Measurements from ENCODE around the gene HIVEP1. TPM values are rescaled to one million over a fixed set of nuclear protein-coding genes. Genes with fewer than 3 reads are reported as not detected.

Gene HIVEP1
- polyA plus RNA-seq, 3 donors = 1.7 to 8.7 (median 2.7) TPM

GRCh38 chr6:12014873-12015149 lies 2.7 kb downstream of the HIVEP1 start:
- Mint-ChIP-seq H3K4me3 (no peak overlapping the region), H3K27ac (no peak overlapping the region), H3K27me3 (ENCODE audit: low read depth in 3 of 3) (peaks cover 1 to 3% (median 2%) of the 10 kb centered on the region in 3 donors), H3K9me3 (peaks cover 0 to 17% (median 10%) of the 10 kb centered on the region in 7 donors), H3K4me1 (peaks cover 21% of the 10 kb centered on the region), H3K36me3 (peaks cover 41 to 48% of the 10 kb centered on the region in 2 donors)
- H3K4me2 ChIP-seq (replicated peaks; ENCODE audit: extremely low read depth, low read length, poor library complexity, severe bottlenecking) = no peak overlapping the region
- DNase-seq = no peak
- H2AFZ ChIP-seq (ENCODE audit: insufficient read depth, low read depth, low read length, poor library complexity, severe bottlenecking) = no peak overlapping the region
- H3K27ac ChIP-seq (ENCODE audit: low read depth in 1 of 2, low read length in 2 of 2) = no peak overlapping the region
- H3K4me3 ChIP-seq (replicated peaks in 1 of 3; ENCODE audit: low read depth in 2 of 3, low read length in 3 of 3) = no peak overlapping the region
- peaks cover 4% of the 10 kb centered on the region for H4K20me1 ChIP-seq (ENCODE audit: insufficient read depth, low read length)
- no peak for TF ChIP-seq CTCF (IDR thresholded peaks at IDR 0.05)
- H3K9ac ChIP-seq (ENCODE audit: insufficient read depth, low read length, poor library complexity, severe bottlenecking) = no peak overlapping the region
- peaks cover 9% of the 10 kb centered on the region for H3K79me2 ChIP-seq (ENCODE audit: insufficient read depth, low read length)
- WGBS (ENCODE audit: insufficient coverage) = 96% methylated on average over 3 of the region's 3 CpGs
- no peaks in the 10 kb centered on the region for H3K27me3 ChIP-seq (ENCODE audit: control insufficient read depth in 2 of 2, insufficient read depth in 2 of 2, low read length in 2 of 2)
- peaks cover 10 to 17% of the 10 kb centered on the region in 2 donors for H3K4me1 ChIP-seq (ENCODE audit: control insufficient read depth in 1 of 2, insufficient read depth in 2 of 2, low read length in 2 of 2)
- peaks cover 0 to 6% of the 10 kb centered on the region in 2 donors for H3K9me3 ChIP-seq (replicated peaks in 1 of 2; ENCODE audit: control insufficient read depth in 1 of 2, insufficient read depth in 1 of 2, low read length in 2 of 2)
- intact Hi-C loops (cut with micrococcal nuclease) = loop anchor here (5.0 kb wide), 1 partner anchor 38 kb away; no protein-coding TSS in a partner anchor
- H3K36me3 ChIP-seq (replicated peaks in 1 of 2; ENCODE audit: control insufficient read depth in 1 of 2, insufficient read depth in 2 of 2, low read length in 2 of 2) = peaks cover 5 to 31% of the 10 kb centered on the region in 2 donors

- Histone ChIP-seq H3K79me2 (ENCODE audit: insufficient read depth, low read length) (peaks cover 9% of the 10 kb centered on the region), H3K4me1 (ENCODE audit: control insufficient read depth in 1 of 2, insufficient read depth in 2 of 2, low read length in 2 of 2) (peaks cover 4 to 7% of the 10 kb centered on the region in 2 donors), H4K20me1 (ENCODE audit: insufficient read depth, low read length) (peaks cover 9% of the 10 kb centered on the region), H3K27ac (ENCODE audit: low read depth in 1 of 2, low read length in 2 of 2) (no peak overlapping the region), H3K9me3 (replicated peaks in 1 of 2; ENCODE audit: control insufficient read depth in 1 of 2, insufficient read depth in 1 of 2, low read length in 2 of 2) (peaks cover 0 to 6% of the 10 kb centered on the region in 2 donors), H3K4me2 (replicated peaks; ENCODE audit: extremely low read depth, low read length, poor library complexity, severe bottlenecking) (no peak overlapping the region), H3K4me3 (replicated peaks in 1 of 3; ENCODE audit: low read depth in 2 of 3, low read length in 3 of 3) (no peak overlapping the region), H2AFZ (ENCODE audit: insufficient read depth, low read depth, low read length, poor library complexity, severe bottlenecking) (no peak overlapping the region), H3K27me3 (ENCODE audit: control insufficient read depth in 2 of 2, insufficient read depth in 2 of 2, low read length in 2 of 2) (no peaks in the 10 kb centered on the region), H3K9ac (ENCODE audit: insufficient read depth, low read length, poor library complexity, severe bottlenecking) (no peak overlapping the region), H3K36me3 (replicated peaks in 1 of 2; ENCODE audit: control insufficient read depth in 1 of 2, insufficient read depth in 2 of 2, low read length in 2 of 2) (peaks cover 5 to 40% of the 10 kb centered on the region in 2 donors)
- Mint-ChIP-seq H3K9me3 (peaks cover 0 to 17% (median 10%) of the 10 kb centered on the region in 7 donors), H3K27ac (peak overlapping the region in 2 of 7 donors; percentile 17 to 28), H3K27me3 (ENCODE audit: low read depth in 3 of 3) (peaks cover 2 to 3% (median 3%) of the 10 kb centered on the region in 3 donors), H3K36me3 (peaks cover 54 to 72% of the 10 kb centered on the region in 2 donors), H3K4me3 (no peak overlapping the region), H3K4me1 (peaks cover 16% of the 10 kb centered on the region)
- WGBS (ENCODE audit: insufficient coverage) = 100% methylated on average over 4 of the region's 10 CpGs
- no peak for DNase-seq
- no peak for TF ChIP-seq CTCF (IDR thresholded peaks at IDR 0.05)
- intact Hi-C loops (cut with micrococcal nuclease) = no loop called here
Observed at GRCh38 chr6:12017263-12017662, 5.2 kb downstream of the HIVEP1 start.
